GM12864 (cell line): ENCODE results near the gene HINFP.
"Not testable (repeated sequence)": the region's sequence is repeated elsewhere in the genome, so short reads cannot be mapped to it uniquely, and the experiment has no call there.

Source experiments
- DNase-seq: peaks from one replicate; pipeline ENCODE4 v3.0.0-alpha.2; 2011; ENCODE audit warnings: low read depth
- H3K4me3 ChIP-seq: 2 replicates; pipeline ENCODE4 v1.5.1; 2011; ENCODE audit warnings: mild to moderate bottlenecking, low read depth, low read length, control low read depth
- TF ChIP-seq, protein P1 (sequence below): IDR thresholded peaks from 2 replicates; pipeline ENCODE4 v1.5.1; 2011; ENCODE audit warnings: low read depth, mild to moderate bottlenecking, moderate library complexity, low read length, control low read depth, inconsistent platforms; ENCODE audit errors: missing control alignments

HINFP gene

DNA sequence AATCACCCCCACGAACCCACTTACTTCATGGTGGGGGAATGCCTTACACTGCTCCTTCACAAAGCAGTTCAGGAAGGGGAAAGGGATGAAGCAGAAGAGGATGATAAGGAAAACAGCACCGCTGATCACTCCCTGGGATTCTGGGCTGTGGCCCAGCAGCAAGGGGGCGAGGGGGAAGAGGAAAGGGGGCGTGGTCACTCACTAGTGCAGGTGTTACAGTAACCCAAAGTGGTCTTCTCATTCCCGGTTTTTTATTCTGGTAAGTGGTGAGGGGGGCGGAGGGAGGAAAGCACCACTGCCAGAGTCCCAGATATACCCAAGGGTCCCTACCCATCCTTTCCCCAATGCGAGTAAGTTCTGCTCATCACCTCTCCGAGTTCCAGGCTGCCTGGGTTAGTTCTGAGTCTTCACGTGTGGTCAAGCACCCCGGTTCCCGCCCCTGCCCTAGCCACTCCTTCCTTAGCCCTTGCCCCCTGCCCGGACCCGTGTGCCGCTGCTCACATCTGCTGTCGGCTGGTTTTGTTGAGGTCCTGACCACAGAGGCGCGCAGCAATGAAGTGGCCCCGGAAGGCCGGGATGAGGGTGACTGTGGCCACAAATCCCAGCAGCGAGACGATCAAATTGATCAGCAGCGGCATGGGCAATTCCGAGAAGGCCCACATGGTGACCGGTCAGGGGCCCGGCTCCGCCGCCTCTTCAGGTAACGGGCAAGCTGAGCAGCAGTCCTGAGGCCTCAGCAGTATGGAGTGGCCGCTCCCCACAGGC, 20.2 kb upstream of the HINFP start:
- no peak for DNase-seq
- TF ChIP-seq, protein P1, sequence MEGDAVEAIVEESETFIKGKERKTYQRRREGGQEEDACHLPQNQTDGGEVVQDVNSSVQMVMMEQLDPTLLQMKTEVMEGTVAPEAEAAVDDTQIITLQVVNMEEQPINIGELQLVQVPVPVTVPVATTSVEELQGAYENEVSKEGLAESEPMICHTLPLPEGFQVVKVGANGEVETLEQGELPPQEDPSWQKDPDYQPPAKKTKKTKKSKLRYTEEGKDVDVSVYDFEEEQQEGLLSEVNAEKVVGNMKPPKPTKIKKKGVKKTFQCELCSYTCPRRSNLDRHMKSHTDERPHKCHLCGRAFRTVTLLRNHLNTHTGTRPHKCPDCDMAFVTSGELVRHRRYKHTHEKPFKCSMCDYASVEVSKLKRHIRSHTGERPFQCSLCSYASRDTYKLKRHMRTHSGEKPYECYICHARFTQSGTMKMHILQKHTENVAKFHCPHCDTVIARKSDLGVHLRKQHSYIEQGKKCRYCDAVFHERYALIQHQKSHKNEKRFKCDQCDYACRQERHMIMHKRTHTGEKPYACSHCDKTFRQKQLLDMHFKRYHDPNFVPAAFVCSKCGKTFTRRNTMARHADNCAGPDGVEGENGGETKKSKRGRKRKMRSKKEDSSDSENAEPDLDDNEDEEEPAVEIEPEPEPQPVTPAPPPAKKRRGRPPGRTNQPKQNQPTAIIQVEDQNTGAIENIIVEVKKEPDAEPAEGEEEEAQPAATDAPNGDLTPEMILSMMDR = peak; percentile 7
- peak overlapping the region; percentile 84 for H3K4me3 ChIP-seq

DNA sequence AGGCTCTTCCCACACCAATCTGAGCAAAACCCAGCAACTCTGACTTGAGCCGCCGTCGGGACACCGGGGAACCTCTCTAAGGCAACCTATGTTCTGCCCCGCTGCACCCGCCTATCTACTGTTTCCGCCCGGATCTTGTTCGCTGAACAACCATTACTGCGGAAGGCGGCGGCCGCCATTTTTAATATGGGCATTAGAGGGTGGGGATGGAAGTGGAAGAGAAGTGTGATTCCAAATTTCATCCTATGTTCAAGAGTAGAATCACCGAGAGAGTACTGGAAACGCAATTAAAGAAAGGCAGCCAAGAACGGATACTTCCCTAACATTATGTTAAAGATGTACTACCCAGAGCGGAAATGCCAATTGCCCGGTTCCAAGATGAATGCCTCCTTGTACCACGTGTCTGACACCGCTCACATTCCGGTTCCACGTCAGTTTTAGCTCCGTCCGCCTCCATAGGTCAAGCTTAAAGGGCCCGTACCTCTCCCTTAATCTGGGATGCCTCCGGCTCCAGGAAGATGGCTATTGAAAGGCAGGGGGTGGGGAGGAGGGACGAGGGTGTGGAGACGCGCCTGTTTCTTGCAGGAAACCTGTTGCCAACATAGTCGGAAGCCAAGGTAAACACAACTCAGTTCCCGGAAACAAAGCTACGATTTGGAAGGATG, 19.5 kb upstream of the HINFP start, which contains the start of gene DPAGT1:
DPAGT1 (minus strand) TSS at position 95 of the 665 bp plus-strand sequence. CDS start 198 bp downstream, outside the sequence.
- H3K4me3 ChIP-seq = peak within 1 kb of the TSS; percentile 84
- TF ChIP-seq, protein P1 = no peak
- DNase-seq = peak; percentile 92

DNA sequence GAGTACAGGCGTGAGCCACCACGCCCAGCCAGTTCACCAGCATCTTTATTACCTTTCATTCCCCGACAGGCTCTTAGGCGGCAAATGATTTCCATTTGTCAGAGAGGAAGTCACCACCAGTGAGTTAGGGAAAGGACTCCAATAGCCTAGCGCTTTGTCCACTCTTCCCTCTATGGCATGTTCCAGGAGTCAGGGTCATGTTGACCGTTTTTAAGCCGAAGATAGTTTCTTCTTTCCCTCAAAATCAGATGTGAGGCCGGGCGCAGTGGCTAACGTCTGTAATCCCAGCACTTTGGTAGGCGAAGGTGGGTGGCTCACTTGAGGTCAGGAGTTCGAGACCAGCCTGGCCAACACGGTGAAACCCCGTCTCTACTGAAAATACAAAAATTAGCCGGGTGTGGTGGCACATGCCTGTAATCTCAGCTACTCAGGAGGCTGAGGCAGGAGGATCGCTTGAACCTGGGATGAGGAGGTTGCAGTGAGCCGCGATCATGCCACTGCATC, 18.2 kb upstream of the HINFP start:
- H3K4me3 ChIP-seq = peak overlapping the region; percentile 84; the same call in 1 of the 2 replicates
- not testable (repeated sequence) for DNase-seq

- H3K4me3 ChIP-seq = no peak overlapping the region
- TF ChIP-seq, protein P1 = no peak
- DNase-seq = no peak
Measured at GRCh38 chr11:119103793-119104192, 17.6 kb upstream of the HINFP start.

DNA sequence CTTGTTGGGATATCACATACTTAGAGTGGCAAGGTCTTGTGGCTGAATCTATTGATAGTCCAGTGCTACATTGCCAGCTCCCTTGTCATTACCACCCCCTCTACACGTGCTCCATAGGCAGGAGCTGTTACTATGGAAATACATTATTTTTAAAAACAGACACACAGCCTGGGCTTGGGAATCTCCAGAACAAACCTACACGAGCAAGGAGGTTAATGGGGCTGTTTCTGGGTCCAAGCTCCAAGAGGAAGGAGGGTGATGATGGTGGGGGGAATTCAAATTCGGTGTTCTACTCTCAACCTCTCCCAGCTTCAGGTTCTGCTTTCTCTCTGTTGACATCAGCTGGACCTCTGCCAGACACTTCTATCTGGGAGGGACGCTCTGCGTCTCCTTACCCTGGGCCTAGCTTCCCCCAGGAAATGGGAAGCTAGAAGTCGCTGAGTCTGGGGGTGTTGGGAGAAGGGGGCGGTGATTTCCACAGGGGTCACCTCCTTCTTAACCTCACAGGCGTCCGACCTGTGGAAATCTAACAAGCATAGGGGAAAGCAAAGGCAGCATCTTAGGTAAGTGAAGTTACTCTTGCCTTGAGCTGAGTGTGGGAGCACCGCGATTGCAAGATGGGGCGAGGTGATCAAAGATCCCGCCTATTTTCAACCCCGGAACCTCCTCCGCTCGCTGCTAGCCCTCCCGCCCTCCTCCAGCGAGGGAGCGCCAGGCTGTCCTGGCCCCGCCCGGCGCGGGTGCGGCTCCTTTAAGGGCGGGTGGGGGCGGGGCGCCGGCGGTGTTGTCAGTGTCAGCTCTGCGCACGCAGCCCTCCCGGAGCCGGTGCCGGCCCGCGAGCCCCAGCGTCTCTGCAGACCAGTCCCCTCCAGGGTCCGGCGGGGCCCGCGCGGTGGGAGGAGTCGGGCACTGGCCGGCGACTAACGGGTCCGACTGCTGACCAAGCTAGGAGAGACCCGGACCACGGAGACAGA, 14.5 kb upstream of the HINFP start, which contains the start of gene C2CD2L:
C2CD2L (plus strand) TSS at position 781 of the 974 bp plus-strand sequence. CDS start 398 bp downstream, outside the sequence.
- TF ChIP-seq, protein P1 = no peak
- peak; percentile 84 for DNase-seq
- peak within 1 kb of the TSS; percentile 89 for H3K4me3 ChIP-seq

DNA sequence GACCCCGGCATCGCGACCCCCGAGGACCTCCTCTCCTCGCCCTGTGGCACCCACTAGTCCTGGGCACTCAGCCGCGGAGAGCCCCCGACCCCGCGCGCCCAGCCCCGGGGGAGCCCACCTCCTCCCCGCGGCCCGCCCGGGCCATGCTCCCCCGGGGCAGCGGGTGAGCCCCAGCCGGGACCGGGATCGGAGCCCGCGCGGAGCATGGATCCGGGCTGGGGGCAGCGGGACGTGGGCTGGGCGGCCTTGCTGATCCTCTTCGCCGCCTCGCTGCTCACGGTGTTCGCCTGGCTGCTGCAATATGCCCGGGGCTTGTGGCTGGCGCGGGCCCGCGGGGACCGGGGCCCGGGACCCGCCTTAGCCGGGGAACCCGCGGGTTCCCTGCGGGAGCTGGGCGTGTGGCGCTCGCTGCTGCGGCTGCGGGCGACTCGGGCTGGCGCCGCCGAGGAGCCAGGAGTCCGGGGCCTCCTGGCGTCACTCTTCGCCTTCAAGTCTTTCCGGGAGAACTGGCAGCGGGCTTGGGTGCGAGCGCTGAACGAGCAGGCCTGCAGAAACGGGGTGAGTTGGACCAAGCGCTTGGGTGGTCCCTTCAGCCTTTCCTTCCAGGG, 13.7 kb upstream of the HINFP start:
- TF ChIP-seq, protein P1 = no peak
- H3K4me3 ChIP-seq = peak overlapping the region; percentile 89
- DNase-seq = no peak
